GM18507 (cell line): ENCODE results near the gene TMEM129.
A peak's percentile ranks its signal among the peaks of the same experiment; 100 is the strongest.

Experiments
- DNase-seq: peaks from one replicate; pipeline ENCODE4 v3.0.0; 2011; ENCODE audit warnings: low read depth; ENCODE audit not compliant: insufficient read length; ENCODE audit errors: extremely low spot score
- FAIRE-seq: peaks from 2 replicates; lab custom pipeline; 2011; peaks lifted over from hg19 to GRCh38; lab: Jason Lieb, UNC

Gene TMEM129

DNA sequence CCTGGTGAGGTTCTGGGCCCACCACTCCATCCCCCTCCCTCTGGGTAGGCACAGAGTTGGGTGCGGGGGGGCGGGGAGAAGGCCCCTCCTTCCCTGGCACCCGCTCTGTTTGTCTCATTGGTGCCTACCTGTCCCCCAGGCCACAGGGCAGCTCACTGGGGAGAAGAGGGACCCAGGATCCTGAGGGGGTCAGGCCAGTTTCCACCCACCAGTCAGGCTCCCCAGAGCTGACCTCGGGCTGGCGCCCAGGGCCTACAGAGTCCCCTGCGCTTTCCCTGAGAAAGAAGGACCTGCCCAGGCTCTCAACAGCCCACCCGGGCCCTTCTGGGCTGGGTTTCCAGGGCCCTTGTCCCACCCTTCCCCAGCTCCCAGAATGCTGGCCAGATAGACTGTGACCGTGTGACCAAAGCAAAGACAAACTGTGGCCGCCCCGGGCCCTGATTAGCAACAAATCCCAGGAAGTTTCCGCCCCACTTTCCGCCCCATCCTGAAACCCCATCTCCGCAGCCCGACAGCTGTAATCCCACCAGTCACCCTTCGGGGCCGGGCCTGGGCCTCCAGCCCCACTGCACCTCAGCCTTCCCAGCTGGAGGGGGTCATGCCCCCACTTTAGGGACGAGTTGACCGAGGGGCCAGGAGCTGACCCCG lies 38.2 kb upstream of the TMEM129 start:
- FAIRE-seq = no peak
- no peak for DNase-seq

DNA sequence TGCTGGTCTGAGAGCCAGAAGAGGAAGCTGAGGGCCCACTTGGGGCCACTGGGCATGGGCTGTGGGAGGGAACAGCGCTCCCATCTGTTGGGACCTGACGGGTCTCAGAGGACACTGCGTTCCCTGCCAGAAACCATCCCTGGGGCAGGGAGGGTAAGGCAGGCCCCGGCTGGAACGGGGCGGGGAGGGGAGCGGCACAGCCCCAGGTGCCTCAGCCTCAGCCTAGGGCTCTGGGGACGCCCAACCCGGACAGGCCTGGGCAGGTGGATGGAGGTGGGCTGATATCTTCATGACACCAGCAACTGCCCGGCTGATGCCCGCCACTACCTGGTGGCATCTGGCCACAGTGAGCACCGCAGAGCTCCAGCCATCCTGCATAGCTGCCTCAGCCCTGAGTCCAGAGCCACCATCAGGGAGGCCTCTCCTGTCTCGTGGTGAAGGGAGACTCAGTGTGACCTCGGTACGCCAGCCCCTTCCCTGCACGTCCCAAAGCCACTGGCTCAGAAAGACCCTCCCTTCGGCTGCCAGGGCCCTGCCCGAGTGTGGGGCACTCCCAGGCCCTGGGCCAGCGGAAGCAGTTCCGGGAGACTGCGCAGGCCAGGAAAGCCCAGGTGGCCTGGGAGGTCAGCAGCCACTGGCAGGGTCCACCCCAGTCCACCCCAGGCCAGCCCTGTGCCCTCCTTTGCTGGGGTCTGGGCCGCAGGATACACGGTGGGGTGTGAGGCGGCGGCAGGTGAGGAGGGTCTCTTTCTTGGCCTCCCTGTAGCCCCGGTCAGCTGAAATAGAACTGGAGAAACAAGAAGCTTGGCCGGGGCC lies 37.4 kb upstream of the TMEM129 start:
- DNase-seq = no peak
- FAIRE-seq = no peak

DNA sequence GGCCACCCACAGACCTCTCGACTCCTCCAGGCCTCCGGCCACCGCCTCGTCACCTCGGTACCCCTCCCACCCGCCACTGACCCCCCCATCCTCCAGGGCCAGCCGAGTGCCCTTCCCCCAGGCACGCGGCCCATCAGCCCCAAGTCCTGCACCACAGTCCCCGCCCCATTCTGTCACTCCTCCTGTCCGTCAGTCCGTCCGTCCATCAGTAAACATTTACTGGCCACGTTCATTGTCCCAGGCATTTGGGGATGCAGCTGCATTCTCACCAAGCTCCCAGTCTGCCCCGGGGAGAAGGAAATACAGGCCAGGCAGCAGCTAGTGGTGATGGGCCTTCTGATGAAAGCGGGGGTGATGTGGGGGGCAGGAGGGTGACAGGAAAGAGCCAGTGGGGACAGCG lies 36.7 kb upstream of the TMEM129 start:
- no peak for DNase-seq
- no peak for FAIRE-seq

DNA sequence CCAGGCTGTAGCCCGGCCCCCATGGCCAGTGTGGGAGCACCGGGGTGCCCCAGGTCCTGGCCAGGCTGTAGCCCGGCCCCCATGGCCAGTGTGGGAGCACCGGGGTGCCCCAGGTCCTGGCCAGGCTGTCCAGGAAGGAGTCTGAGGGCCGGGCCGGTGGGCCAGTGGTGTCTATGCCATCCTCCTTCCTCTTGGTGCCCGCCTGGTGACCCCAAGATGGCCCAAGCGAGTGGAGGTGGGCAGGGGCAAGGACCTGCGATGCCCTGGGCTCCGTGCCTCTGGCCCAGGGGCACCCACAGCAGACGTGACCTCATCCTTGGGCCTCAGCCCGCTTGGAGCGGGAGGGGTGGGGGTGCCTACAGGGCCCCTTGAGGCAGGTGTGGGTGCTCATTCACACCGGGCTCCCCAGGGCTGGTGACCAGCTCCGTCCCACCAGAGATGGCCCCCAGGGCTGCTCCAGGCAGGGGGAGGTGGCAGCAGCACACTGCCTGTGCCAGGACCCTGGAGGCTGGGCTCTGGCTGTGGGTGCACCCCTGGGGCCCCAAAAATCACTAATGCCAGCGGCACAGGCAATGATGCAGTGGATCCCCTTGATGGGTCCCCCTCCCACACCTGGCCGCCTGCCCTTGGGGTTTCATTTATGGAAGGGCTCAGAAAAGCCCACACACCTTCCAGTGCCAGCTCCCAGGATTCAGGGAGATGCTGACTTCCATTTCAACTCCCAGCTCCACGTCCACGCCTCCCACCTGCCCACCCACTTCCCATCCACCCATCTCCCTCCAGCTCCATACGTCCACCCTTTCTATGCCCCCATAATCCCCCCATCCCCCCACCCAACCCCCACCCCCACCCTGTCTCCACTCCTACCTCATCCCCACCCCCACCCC lies 36.0 kb upstream of the TMEM129 start:
- no peak for FAIRE-seq
- no peak for DNase-seq

DNA sequence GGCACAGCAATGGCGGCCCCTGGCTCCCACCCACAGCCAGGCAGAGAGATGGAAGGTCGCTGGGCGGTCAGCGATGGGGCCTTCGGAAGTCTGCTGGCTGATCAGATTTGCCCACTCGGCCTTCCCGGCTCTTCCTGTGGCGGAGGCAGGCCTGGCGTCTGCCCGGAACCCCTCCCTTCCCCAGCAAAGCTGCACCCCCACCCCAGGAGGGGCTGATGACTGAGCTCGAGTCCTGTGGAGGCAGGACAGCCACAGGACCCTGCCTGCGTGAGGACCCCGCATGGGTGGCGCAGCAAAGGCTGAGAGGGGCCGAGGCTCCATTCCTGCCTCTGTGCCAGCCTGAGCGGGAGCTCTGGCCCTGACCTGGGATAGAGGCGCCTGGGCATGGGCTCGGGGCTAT lies 35.0 kb upstream of the TMEM129 start:
- FAIRE-seq = no peak
- DNase-seq = no peak

DNA sequence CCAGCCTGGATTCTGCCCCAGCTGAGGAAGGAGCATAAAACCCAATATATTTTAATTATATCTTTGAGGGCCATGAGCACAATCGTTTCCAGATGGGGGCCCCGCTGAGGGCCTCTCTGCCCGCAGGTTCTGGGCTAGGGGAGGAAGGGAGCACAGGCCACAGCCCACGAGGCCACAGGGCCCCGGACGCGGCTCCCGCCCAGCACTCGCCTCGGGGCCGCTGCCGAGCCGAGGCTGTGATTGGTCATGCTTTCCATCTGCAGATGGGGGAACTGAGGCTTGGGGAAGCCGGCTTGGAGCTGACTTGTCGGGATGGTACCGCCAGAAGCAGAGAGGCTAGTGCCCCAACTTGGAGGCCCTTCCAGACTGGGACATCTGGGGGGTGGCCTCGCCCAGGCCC lies 34.2 kb upstream of the TMEM129 start:
- DNase-seq (no peak), FAIRE-seq (no peak)

DNA sequence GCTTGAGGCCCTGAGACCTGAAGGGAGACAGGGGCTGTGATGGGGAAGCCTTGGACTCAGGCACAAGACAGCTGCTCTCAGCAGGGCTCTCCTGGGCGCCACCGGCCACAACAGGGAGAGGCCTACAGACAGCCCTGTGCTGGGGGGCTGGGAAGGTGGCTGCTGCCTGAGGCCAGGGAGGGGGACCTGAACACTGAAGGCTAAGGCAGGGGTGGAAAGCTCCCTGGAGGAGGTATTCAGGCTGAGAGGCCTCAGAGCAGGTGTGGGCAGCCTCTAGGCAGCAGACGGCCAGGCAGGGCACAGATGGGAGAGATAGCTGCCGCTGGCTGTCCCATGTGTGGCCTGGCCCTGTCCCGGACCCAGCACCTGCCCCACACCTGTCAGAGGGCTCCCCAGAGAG lies 33.2 kb upstream of the TMEM129 start:
- DNase-seq (no peak), FAIRE-seq (no peak)

DNA sequence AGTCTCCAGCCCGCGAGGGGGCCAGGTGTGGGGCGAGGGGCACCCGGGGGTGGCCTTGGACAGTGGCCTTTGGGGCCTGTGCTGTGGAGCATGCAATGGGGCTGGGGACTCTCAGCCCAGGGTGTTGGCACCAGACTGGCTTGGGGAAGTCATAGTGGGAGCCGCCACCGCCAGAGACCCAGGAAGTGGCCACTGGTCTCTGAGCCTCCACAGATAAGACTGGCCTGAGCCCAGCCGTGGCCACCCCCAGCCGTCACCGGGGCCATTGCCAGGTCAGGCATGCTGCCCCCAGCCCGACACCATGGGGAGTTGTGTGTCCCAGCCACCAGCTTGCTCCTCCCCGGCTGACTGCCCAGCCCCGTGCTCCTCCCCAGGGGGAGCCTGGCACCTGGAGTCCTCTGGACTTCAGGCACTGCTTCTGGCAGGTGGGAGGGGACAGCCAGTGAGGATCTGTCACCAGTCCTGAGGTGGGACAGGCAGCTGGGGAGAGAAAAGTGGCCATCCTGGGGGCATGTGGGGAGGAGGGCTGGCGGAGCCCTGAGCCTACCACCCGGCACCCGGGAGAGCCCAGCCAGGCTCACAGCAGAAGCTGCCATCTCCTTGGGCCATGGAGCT lies 32.7 kb upstream of the TMEM129 start:
- no peak for FAIRE-seq
- DNase-seq = no peak

DNA sequence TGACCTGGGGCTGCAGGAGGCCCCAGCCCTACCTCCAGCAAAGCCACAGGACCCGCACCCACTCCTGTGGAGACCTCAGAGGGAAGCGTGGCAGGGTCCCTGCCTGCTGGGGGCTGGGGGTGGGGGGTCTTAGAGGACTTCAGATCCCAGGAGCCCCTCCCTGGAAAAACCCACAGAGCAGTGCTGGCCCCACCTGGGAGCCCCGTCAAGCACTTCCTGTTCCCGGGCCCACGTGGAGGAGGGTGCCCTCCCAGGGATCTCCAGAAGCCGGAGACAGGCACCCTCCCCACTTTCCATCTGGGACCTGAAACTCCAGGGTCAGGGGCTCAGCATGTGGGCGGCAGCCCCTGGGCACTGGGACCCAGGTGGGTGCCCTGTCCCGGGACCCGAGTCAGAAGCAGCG lies 32.2 kb upstream of the TMEM129 start:
- no peak for FAIRE-seq
- DNase-seq = no peak

DNA sequence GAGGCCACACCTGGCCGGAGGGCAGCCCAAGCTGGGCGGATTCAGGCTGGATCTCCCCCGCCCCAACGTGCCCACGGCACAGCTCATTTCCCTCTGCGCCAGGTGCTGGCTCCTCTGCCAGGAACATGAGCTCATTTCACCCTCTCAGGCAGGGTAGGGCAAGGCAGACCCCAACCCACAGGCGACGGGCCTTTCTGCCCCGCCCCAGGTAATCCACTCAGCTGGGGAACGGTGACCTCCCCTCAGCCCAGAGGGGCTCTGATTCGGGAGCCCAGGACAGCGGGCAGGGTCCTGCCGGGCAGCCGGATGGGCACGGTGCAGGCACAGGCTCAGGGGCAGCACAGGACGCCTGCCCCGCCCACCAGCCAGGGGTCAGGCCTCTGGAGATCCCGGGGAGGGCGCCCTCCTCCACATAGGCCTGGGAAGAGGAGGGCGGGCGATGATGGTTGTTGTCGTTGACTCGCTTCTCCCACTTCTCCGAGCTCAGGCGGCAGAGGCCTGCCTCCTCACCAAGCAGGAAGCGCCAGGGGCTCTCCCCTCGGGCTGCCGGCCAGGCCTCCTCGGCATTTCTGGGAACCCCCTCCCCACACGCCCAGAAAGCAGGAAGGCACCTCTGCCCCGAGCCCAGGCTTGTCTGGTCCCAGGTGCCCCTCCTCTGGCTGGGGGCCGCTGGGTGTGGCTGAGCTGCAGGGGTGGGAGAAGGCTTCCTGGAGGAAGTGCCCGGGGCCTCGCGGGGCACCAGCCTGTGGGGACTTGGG lies 31.3 kb upstream of the TMEM129 start:
- FAIRE-seq = no peak
- no peak for DNase-seq

DNA sequence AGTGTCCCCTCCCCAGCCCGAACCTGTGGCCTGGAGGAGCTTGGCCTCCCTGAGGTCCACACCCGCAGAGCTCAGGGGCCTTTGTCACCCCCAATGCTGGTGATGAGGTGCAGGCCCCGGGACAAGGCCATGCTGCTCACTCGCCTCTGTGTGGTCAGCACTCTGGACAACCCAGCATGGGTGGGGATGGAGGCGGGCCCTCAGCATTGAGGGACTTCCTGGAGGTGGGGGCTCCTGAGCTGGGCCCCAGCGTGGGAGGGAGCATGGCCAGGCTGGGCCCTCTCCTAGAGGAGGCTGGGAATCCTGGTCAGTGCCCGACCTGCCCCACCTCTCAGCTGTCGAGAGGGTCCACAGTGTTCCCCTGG lies 30.8 kb upstream of the TMEM129 start:
- DNase-seq (no peak), FAIRE-seq (no peak)

DNA sequence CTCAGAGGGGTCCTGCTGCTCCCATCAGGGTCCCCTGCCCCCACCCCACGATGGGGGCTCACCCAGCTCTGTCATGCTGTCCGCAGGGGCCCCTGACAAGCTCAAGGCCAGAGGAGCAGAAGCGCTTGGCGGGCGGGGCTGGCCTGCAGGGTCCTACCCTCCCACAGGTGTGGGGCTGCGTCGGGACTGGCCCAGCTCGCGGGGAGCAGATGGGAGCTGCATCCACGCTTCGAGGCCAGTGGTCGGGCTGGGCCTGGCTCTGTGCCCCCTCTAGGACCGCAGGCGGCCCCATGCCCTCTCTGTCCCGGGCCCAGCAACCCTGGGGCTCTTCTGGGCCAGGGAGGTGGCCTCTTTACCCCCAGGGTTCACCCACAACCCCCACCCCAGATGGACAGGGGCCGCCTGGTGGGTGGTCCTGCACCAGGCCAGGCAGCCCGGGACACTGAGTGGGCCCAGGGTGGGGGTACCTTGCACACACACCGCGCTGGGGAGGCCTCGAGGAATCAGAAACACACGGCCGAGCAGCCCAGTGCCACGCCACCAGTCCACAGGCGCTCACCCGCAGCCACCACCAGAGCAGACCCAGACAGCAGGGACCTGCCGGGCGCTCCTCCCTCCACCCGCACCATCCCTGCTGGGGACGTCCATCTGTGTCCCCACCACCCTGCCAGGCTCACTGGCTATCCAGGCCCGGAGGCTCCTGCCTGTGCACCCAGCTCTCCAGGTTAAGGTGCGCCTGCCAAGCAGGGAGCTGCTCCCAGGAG lies 30.2 kb upstream of the TMEM129 start:
- DNase-seq (no peak), FAIRE-seq (no peak)

DNA sequence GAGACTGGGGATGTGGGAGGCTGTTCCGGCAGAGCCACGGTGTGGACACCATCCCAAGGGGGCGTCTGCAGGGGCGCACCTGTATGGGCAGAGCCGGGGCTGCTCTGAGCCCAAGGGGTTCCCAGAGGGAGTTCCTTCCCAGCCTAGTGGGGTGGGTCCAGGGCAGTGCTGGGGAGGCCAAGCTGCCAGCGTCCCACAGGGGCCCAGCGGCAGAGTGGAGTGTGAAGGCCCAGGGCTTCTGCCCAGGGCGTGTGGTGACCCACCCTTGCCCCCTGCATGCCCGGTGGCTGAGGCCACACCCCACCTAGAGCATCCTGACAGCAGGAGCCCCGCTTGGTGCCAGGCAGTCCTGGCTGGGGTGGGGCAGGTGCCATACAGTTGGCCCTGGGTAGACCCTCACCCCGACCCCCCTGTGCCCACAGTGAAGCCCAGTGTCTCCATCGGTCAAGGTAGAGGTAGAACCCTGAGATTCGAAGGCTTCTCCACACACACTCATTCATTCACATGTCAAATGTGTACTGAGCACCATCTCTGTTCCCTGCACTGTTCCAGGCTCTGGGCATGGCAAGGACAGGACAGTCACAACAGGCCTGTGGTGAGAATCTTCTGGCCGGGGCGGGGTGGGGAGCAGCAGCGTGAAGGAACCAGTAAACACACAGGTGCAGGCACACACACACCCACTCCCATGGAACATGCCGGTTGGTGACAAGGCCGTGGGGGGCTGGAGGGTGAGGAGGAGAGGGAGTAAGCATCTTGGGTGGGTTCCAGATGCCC lies 29.4 kb upstream of the TMEM129 start:
- FAIRE-seq (no peak), DNase-seq (no peak)

DNA sequence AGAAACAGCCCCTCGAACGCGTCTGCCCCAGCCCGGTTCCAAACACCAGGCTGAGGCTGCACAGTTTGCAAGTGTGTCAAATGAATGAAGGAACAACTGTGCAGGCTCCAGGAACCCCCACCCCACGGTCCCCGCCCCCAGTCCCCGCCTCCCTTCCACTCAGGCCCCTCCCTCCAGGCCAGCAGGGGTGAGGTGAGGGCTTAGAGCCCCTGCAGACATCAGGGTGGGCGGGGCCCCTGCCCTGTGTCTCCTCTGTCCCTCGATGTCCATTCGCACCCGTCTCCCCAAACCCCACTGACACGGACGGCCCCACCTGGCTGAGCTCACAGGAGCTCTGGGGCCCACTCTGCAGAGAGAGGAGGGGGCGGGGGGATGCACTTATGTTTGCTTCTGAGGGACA lies 28.7 kb upstream of the TMEM129 start:
- DNase-seq (no peak), FAIRE-seq (no peak)

DNA sequence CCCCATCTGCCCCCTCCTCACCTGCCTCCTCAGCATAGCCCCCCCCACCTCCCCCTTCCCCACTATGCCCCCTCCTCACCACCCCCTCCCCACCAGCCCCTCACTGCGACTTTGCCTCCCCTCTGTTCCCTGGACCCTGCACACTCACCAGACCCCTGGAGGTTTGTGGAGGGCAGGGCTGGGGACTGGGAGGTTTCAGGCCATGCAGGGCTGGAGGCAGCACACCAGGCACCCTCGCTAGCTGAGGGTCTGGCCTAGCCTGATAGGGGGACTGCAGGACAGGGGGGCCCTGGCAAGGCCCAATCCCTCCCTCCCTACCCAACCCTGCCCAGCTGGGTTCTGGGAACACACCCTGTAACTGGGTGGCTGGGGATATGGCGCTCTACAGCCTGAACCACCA lies 28.2 kb upstream of the TMEM129 start:
- FAIRE-seq = no peak
- no peak for DNase-seq

DNA sequence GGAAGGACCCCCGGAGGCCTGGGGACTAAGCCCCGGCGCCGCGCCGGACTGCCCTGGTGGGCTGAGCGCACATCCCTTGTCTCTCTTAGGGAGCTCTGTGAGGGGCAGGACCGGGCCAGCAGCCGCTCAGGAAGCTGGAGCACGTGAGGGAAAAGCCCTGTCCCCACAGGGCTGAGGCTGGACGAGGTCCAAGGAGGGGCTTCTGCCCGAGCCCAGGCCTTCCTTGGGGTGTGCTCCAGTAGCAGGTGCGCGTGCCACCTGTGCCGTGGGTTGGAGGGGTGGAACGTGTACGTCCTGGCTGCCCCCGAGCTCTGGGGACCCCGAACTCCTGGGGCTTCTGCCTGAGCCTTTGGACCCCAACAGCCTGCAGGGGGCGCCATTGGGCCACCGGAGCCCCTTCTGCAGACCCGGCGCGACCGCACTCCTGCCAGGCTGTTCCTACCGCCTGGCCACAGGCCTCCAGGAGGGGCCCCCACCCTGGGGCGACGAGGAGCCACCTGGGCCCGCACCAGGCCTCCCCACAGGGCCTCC lies 27.4 kb upstream of the TMEM129 start:
- FAIRE-seq (peak; percentile 67), DNase-seq (peak; percentile 81)

DNA sequence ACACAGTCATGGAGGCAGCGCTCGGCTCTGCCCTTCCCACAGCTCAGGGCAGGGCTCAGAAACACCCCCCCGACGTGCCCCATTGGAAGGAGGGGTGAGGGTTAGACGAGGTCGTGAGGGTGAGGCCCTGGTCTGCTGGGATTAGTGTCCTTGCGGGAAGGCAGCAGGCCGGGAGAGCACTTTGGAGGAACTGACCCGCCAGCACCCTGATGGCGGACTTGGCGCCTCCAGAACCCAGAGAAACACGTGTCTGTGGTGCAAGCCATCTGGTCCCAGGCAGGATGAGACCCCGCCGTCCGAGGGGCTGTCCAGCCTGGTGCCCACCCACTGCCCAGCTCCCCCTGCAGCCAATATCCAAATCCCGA lies 26.5 kb upstream of the TMEM129 start:
- FAIRE-seq = no peak
- no peak for DNase-seq
